Vagina (tissue), 2 donors: ENCODE measurements around the gene BLM. TPM values are rescaled to one million over a fixed set of nuclear protein-coding genes. Genes with fewer than 3 reads are reported as not detected.

Experiments
- DNase-seq, 2 donors: peaks; one replicate each; pipeline ENCODE4 v3.0.0-alpha.2; 2017; ENCODE audit errors: extremely low spot score in 2 of 2
- H3K27ac ChIP-seq: fragments of 200-600 bp; sonication (generic); one replicate; pipeline ENCODE4 v1.5.1; 2019
- H3K27me3 ChIP-seq: fragments of 200-600 bp; sonication (generic); one replicate; pipeline ENCODE4 v1.5.1; 2019
- H3K36me3 ChIP-seq, 2 donors: fragments of 200-600 bp; sonication (generic); one replicate each; pipeline ENCODE4 v1.5.1; 2017 to 2019
- H3K4me1 ChIP-seq: fragments of 200-600 bp; sonication (generic); one replicate; pipeline ENCODE4 v1.5.1; 2019
- H3K4me3 ChIP-seq, 2 donors: fragments of 200-600 bp; sonication (generic); 1 replicate in 1 of 2; 2 replicates in 1 of 2; pipeline ENCODE4 v1.5.1; 2016 to 2019
- H3K9me3 ChIP-seq: fragments of 200-600 bp; sonication (generic); one replicate; pipeline ENCODE4 v1.5.1; 2019
- POLR2A ChIP-seq, 2 donors: fragments of 450-650 bp; IDR thresholded peaks; one replicate each; pipeline ENCODE4 v1.6.1; 2017; ENCODE audit warnings: antibody characterized with exemption in 2 of 2, mild to moderate bottlenecking in 2 of 2, moderate library complexity in 2 of 2
- POLR2AphosphoS5 ChIP-seq, 2 donors: sonication (generic); formaldehyde crosslinking; IDR thresholded peaks; one replicate each; pipeline ENCODE4 v1.9.0; 2017; ENCODE audit warnings: antibody characterized with exemption in 2 of 2, mild to moderate bottlenecking in 2 of 2, low read depth in 1 of 2; ENCODE audit not compliant: insufficient read depth in 1 of 2
- intact Hi-C: fragments of 100-400 bp; cut with DNase I; formaldehyde crosslinking; loops from one replicate; pipeline ENCODE4 v1.15.1; 2023
- total RNA-seq: library from RNA; depleted of rRNA; stranded (reverse); fragments of >200 nt; gene quantifications from one replicate; pipeline ENCODE4 v1.2.3, GENCODE V29; 2016
- TF ChIP-seq, protein P1 (sequence below), 3 experiments: fragments of 450-650 bp in 2 of 3; fragments of 200-600 bp in 1 of 3; sonication (generic) in 1 of 3; IDR thresholded peaks; one replicate each; pipeline ENCODE4 v1.5.1; 2017 to 2019; ENCODE audit warnings: antibody characterized with exemption in 3 of 3, mild to moderate bottlenecking in 2 of 3, moderate library complexity in 2 of 3

Gene BLM
- total RNA-seq, 1 donor from 2014 or later: 1.7 TPM

DNA sequence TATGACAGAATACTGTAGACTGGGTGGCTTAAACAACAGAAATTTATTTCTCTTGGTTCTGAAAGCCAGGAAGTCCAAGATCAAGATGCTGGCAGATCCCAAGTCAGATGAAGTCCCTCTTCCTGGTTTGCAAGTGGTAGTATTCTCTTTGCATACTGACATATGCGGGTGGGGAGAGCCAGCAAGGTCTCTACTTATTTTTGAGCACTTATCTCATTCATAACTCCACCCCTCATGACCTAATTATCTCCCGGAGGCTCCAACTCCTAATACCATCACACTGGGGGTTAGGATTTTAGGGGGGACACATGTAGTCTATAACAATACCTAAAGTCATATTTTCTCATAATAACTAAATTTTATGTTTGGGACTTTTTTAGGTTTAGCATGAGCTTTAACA is 65.3 kb downstream of the BLM start:
- intact Hi-C loops: no loop called here
- no peak overlapping the region for H3K27ac ChIP-seq
- no peaks in the 10 kb centered on the region for H3K9me3 ChIP-seq
- no peaks in the 10 kb centered on the region for H3K36me3 ChIP-seq
- H3K27me3 ChIP-seq: no peaks in the 10 kb centered on the region
- DNase-seq: no peak
- no peaks in the 10 kb centered on the region for H3K4me1 ChIP-seq
- no peak for TF ChIP-seq POLR2AphosphoS5 (IDR thresholded peaks at IDR 0.05; ENCODE audit: insufficient read depth in 1 of 2, low read depth in 1 of 2)
- no peak for TF ChIP-seq POLR2A (IDR thresholded peaks at IDR 0.05)
- TF ChIP-seq, protein P1, sequence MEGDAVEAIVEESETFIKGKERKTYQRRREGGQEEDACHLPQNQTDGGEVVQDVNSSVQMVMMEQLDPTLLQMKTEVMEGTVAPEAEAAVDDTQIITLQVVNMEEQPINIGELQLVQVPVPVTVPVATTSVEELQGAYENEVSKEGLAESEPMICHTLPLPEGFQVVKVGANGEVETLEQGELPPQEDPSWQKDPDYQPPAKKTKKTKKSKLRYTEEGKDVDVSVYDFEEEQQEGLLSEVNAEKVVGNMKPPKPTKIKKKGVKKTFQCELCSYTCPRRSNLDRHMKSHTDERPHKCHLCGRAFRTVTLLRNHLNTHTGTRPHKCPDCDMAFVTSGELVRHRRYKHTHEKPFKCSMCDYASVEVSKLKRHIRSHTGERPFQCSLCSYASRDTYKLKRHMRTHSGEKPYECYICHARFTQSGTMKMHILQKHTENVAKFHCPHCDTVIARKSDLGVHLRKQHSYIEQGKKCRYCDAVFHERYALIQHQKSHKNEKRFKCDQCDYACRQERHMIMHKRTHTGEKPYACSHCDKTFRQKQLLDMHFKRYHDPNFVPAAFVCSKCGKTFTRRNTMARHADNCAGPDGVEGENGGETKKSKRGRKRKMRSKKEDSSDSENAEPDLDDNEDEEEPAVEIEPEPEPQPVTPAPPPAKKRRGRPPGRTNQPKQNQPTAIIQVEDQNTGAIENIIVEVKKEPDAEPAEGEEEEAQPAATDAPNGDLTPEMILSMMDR (IDR thresholded peaks at IDR 0.05): no peak
- no peak overlapping the region for H3K4me3 ChIP-seq

GRCh38 chr15:90787881-90788280 is 70.7 kb downstream of the BLM start:
- no peak overlapping the region for H3K4me3 ChIP-seq
- H3K4me1 ChIP-seq: no peaks in the 10 kb centered on the region
- no peaks in the 10 kb centered on the region for H3K9me3 ChIP-seq
- H3K27ac ChIP-seq: no peak overlapping the region
- H3K36me3 ChIP-seq: no peaks in the 10 kb centered on the region
- H3K27me3 ChIP-seq: no peaks in the 10 kb centered on the region
- intact Hi-C loops: no loop called here
- no peak for TF ChIP-seq POLR2AphosphoS5 (IDR thresholded peaks at IDR 0.05; ENCODE audit: insufficient read depth in 1 of 2, low read depth in 1 of 2)
- no peak for TF ChIP-seq POLR2A (IDR thresholded peaks at IDR 0.05)
- TF ChIP-seq, protein P1 (IDR thresholded peaks at IDR 0.05): no peak
- DNase-seq: no peak

DNA sequence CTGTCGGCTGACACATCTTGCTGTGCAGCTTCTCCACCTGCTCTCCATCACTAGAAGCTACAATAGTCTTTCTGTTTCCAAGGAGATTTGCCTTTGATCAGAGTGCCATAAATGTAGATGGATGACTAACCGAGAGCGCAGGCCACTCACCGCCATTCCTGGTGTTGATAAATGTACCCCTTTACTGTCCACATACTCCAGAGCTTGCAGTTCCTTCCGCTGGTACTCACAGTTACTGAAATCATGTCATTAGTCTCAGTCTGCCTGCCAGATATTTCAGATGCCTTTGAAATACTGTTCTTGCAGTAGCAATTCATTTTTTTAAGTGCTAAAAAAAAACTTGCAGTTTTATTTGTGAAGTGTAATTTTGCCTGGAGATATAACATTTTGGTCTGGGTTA is 72.3 kb downstream of the BLM start:
- intact Hi-C loops: no loop called here
- Histone ChIP-seq H3K27me3 (no peaks in the 10 kb centered on the region), H3K36me3 (no peaks in the 10 kb centered on the region), H3K27ac (no peak overlapping the region), H3K4me1 (no peaks in the 10 kb centered on the region), H3K4me3 (no peak overlapping the region), H3K9me3 (no peaks in the 10 kb centered on the region)
- TF ChIP-seq POLR2A (IDR thresholded peaks at IDR 0.05) (no peak), POLR2AphosphoS5 (IDR thresholded peaks at IDR 0.05; ENCODE audit: insufficient read depth in 1 of 2, low read depth in 1 of 2) (no peak)
- TF ChIP-seq, protein P1 (IDR thresholded peaks at IDR 0.05): no peak
- no peak for DNase-seq

- Histone ChIP-seq H3K27me3 (no peaks in the 10 kb centered on the region), H3K4me3 (no peak overlapping the region), H3K9me3 (no peaks in the 10 kb centered on the region), H3K27ac (no peak overlapping the region), H3K4me1 (no peaks in the 10 kb centered on the region), H3K36me3 (no peaks in the 10 kb centered on the region)
- DNase-seq: no peak
- intact Hi-C loops: no loop called here
- TF ChIP-seq, protein P1 (IDR thresholded peaks at IDR 0.05): no peak
- TF ChIP-seq POLR2AphosphoS5 (IDR thresholded peaks at IDR 0.05; ENCODE audit: insufficient read depth in 1 of 2, low read depth in 1 of 2) (no peak), POLR2A (IDR thresholded peaks at IDR 0.05) (no peak)
These were observed 72.9 kb downstream of the BLM start for GRCh38 chr15:90790057-90790456.

- Histone ChIP-seq H3K9me3 (no peaks in the 10 kb centered on the region), H3K27ac (no peak overlapping the region), H3K4me3 (no peak overlapping the region), H3K27me3 (no peaks in the 10 kb centered on the region), H3K4me1 (no peaks in the 10 kb centered on the region), H3K36me3 (no peaks in the 10 kb centered on the region)
- intact Hi-C loops: no loop called here
- TF ChIP-seq, protein P1 (IDR thresholded peaks at IDR 0.05): no peak
- TF ChIP-seq POLR2A (IDR thresholded peaks at IDR 0.05) (no peak), POLR2AphosphoS5 (IDR thresholded peaks at IDR 0.05; ENCODE audit: insufficient read depth in 1 of 2, low read depth in 1 of 2) (no peak)
- DNase-seq: no peak
These were observed 73.4 kb downstream of the BLM start for GRCh38 chr15:90790561-90790960.
